Measurements from ENCODE around the gene RNF13.

GRCh38 chr3:149815321-149815720 is 2.3 kb downstream of the RNF13 start:
- TF ChIP-seq ZNF8 (CRISPR knock-in tag; IDR thresholded peaks at IDR 0.05) (no peak), ZFP3 (CRISPR knock-in tag; IDR thresholded peaks at IDR 0.05) (no peak), ZFP30 (CRISPR knock-in tag; IDR thresholded peaks at IDR 0.05) (no peak), OSR1 (CRISPR knock-in tag; IDR thresholded peaks at IDR 0.05) (no peak), PPARA (CRISPR knock-in tag; IDR thresholded peaks at IDR 0.05; ENCODE audit: borderline replicate concordance) (no peak), ARNTL (CRISPR knock-in tag; IDR thresholded peaks at IDR 0.05; ENCODE audit: borderline replicate concordance, low read depth) (no peak), GLIS3 (CRISPR knock-in tag; IDR thresholded peaks at IDR 0.05) (no peak), BACH2 (CRISPR knock-in tag; IDR thresholded peaks at IDR 0.05; ENCODE audit: borderline replicate concordance) (no peak), CSRNP3 (CRISPR knock-in tag; IDR thresholded peaks at IDR 0.05) (no peak), CSDC2 (CRISPR knock-in tag; IDR thresholded peaks at IDR 0.05) (no peak), ZNF70 (CRISPR knock-in tag; IDR thresholded peaks at IDR 0.05) (no peak), ZNF565 (CRISPR knock-in tag; conservative IDR thresholded peaks at IDR 0.05; ENCODE audit: low read depth) (no peak)
- TF ChIP-seq, protein P1, sequence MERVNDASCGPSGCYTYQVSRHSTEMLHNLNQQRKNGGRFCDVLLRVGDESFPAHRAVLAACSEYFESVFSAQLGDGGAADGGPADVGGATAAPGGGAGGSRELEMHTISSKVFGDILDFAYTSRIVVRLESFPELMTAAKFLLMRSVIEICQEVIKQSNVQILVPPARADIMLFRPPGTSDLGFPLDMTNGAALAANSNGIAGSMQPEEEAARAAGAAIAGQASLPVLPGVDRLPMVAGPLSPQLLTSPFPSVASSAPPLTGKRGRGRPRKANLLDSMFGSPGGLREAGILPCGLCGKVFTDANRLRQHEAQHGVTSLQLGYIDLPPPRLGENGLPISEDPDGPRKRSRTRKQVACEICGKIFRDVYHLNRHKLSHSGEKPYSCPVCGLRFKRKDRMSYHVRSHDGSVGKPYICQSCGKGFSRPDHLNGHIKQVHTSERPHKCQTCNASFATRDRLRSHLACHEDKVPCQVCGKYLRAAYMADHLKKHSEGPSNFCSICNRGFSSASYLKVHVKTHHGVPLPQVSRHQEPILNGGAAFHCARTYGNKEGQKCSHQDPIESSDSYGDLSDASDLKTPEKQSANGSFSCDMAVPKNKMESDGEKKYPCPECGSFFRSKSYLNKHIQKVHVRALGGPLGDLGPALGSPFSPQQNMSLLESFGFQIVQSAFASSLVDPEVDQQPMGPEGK (CRISPR knock-in tag; IDR thresholded peaks at IDR 0.05; ENCODE audit: borderline replicate concordance), result no peak
- TF ChIP-seq, protein P2, sequence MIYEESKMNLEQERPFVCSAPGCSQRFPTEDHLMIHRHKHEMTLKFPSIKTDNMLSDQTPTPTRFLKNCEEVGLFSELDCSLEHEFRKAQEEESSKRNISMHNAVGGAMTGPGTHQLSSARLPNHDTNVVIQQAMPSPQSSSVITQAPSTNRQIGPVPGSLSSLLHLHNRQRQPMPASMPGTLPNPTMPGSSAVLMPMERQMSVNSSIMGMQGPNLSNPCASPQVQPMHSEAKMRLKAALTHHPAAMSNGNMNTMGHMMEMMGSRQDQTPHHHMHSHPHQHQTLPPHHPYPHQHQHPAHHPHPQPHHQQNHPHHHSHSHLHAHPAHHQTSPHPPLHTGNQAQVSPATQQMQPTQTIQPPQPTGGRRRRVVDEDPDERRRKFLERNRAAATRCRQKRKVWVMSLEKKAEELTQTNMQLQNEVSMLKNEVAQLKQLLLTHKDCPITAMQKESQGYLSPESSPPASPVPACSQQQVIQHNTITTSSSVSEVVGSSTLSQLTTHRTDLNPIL (CRISPR knock-in tag; IDR thresholded peaks at IDR 0.05; ENCODE audit: low read depth), result no peak

All from SK-N-SH treated with all-trans-retinoic acid at 6 μM for 48 hours (cell line).